SJSA1 (cell line): ENCODE measurements around the gene ACSF3. TPM values are rescaled to one million over a fixed set of nuclear protein-coding genes. Genes with fewer than 3 reads are reported as not detected.

Experiments used
- DNase-seq, 2 experiments: peaks; one replicate each; pipeline ENCODE4 v3.0.0-alpha.2; 2015 to 2020; ENCODE audit warnings: low spot score in 2 of 2, low read depth in 1 of 2
- H3K27ac ChIP-seq: fragments of 250-450 bp; sonication (Bioruptor Pico); 2 replicates; pipeline ENCODE4 v1.5.1; 2020; ENCODE audit warnings: mild to moderate bottlenecking, moderate library complexity
- H3K27me3 ChIP-seq: fragments of 250-450 bp; sonication (Bioruptor Pico); replicated peaks from 2 replicates; pipeline ENCODE4 v1.5.1; 2020; ENCODE audit warnings: mild to moderate bottlenecking, moderate library complexity
- H3K36me3 ChIP-seq: fragments of 250-450 bp; sonication (Bioruptor Pico); 2 replicates; pipeline ENCODE4 v1.5.1; 2020; ENCODE audit warnings: mild to moderate bottlenecking
- H3K4me1 ChIP-seq: fragments of 250-450 bp; sonication (Bioruptor Pico); replicated peaks from 2 replicates; pipeline ENCODE4 v1.6.1; 2021; ENCODE audit warnings: mild to moderate bottlenecking
- H3K4me3 ChIP-seq: fragments of 250-450 bp; sonication (Bioruptor Pico); 2 replicates; pipeline ENCODE4 v1.5.1; 2020; ENCODE audit warnings: mild to moderate bottlenecking
- H3K9me3 ChIP-seq: fragments of 250-450 bp; sonication (Bioruptor Pico); replicated peaks from 2 replicates; pipeline ENCODE4 v1.5.1; 2020; ENCODE audit warnings: mild to moderate bottlenecking
- total RNA-seq: library from RNA; depleted of rRNA; stranded (reverse); fragments of >200 nt; shearing (Covaris generic); gene quantifications from 2 replicates; pipeline ENCODE4 v1.2.3, GENCODE V29; 2014; rRNA removed

ACSF3 gene
- total RNA-seq, 1 experiment from 2014 or later, result 31.7 TPM

- Histone ChIP-seq H3K4me1 (no peaks in the 10 kb centered on the region), H3K9me3 (no peaks in the 10 kb centered on the region; the same call in 1 of the 2 replicates), H3K36me3 (no peaks in the 10 kb centered on the region), H3K27me3 (peaks cover 63% of the 10 kb centered on the region), H3K27ac (no peak overlapping the region), H3K4me3 (no peak overlapping the region)
- no peak for DNase-seq
Observed at GRCh38 chr16:89200850-89201411, 107.3 kb downstream of the ACSF3 start.

GRCh38 chr16:89201439-89202377 lies 108.1 kb downstream of the ACSF3 start:
- H3K36me3 ChIP-seq, result no peaks in the 10 kb centered on the region
- no peak overlapping the region for H3K4me3 ChIP-seq
- no peak overlapping the region for H3K27ac ChIP-seq
- H3K27me3 ChIP-seq, result peaks cover 70% of the 10 kb centered on the region
- no peak for DNase-seq
- H3K4me1 ChIP-seq, result no peaks in the 10 kb centered on the region
- H3K9me3 ChIP-seq, result no peaks in the 10 kb centered on the region; the same call in 1 of the 2 replicates

GRCh38 chr16:89202422-89203215 lies 109.0 kb downstream of the ACSF3 start:
- Histone ChIP-seq H3K9me3 (no peaks in the 10 kb centered on the region; the same call in 1 of the 2 replicates), H3K27me3 (peaks cover 72% of the 10 kb centered on the region), H3K27ac (no peak overlapping the region), H3K4me3 (no peak overlapping the region), H3K4me1 (no peaks in the 10 kb centered on the region), H3K36me3 (no peaks in the 10 kb centered on the region)
- DNase-seq, result no peak

Other genes with a start within 250 kb of the ACSF3 start
- 13.9 and 15.3 TPM in 2 replicates for gene GALNS, start 236.9 kb upstream of the ACSF3 start, total RNA-seq
- 17.3 and 27.5 TPM in 2 replicates for gene TRAPPC2L, start 236.7 kb upstream of the ACSF3 start, total RNA-seq
- not detected in 2 replicates for gene PABPN1L, start 227.2 kb upstream of the ACSF3 start, total RNA-seq
- not detected in 2 replicates for gene CBFA2T3, start 116.6 kb upstream of the ACSF3 start, total RNA-seq
- gene CDH15, start 77.9 kb downstream of the ACSF3 start, total RNA-seq, result 0.05 TPM in 1 of 2 replicates, not detected in the other
- not detected in 2 replicates for gene SLC22A31, start 106.7 kb downstream of the ACSF3 start, total RNA-seq
- gene ZNF778, start 123.9 kb downstream of the ACSF3 start, total RNA-seq, result 3.2 and 13.1 TPM in 2 replicates